GM18505 (cell line): ENCODE data around the gene POLE2.
A peak's percentile ranks its signal among the peaks of the same experiment; 100 is the strongest.

Experiments used
- ATAC-seq: cut with Tn5 transposase; IDR thresholded peaks from one replicate; pipeline ENCODE4 v1.9.1; 2021; ENCODE audit not compliant: unreplicated experiment
- POLR2A ChIP-seq: IDR thresholded peaks from 4 replicates; pipeline ENCODE4 v1.6.1; 2011; ENCODE audit warnings: borderline replicate concordance; ENCODE audit not compliant: insufficient read depth, insufficient read length; ENCODE audit errors: extremely low read depth

POLE2 gene

DNA sequence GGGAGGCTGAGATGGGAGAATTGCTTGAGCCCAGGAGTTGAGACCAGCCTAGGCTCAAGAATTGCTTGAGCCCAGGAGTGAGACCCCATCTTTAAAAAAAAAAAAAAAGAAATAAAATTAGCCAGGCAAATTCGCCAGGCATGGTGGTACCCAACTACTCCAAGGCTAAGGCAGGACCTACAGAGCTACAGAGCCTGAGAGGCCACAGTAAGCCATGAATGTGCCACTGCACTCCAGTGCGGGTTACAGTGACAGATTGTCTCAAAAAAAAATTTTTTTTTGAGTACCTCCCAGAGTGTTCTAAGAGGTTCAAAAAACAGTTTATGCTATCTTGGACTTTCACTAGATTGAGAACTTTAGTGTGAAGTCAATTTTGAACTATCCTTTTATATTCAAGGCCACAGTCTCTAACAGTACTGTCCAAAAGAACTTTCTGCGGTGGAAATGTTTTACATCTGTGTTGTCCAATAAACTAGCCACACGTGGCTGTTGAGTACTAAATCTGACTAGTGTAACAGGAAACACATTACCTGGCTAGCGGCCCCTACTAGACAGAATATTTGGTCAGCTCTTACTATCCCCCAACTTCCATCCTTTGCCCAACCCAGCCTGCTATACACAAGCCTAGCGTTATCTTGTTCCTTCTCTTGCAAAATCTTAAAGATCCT lies 70.0 kb downstream of the POLE2 start:
- ATAC-seq: no peak
- no peak for TF ChIP-seq POLR2A

DNA sequence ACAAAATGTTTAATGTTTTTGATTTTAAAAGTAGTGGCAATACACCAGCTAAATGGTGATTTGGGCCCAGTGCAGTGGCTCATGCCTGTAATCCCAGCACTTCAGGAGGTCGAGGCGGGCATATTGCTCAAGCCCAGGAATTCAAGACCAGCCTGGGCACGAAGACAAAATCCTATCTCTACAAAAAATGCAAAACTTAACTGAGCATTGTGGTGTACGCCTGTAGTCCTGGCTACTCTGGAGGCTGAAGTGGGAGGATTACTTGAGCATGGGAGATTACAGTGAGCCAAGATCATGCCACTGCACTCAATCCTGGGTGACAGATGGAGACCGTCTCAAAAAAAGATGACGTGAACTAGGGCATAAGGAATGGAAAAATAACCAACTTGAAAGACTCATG lies 72.2 kb downstream of the POLE2 start:
- no peak for ATAC-seq
- no peak for TF ChIP-seq POLR2A

DNA sequence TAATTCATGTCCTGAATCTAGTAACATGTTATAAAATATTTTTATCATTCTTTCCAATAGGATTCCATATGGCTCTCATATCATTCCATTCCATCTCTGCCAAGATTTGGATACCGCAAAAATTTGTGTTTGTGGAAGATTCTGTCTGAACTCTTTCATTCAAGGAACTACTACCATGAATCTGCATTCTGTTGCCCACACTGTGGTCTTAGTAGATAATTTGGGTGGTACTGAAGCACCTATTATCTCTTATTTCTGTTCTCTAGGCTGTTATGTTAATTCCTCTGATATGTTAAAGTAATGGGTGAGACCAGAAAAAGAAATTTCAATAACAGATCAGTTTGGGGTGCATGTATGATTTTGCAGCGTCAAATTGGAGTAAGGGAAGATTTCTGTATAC lies 73.8 kb downstream of the POLE2 start:
- ATAC-seq: no peak
- no peak for TF ChIP-seq POLR2A

DNA sequence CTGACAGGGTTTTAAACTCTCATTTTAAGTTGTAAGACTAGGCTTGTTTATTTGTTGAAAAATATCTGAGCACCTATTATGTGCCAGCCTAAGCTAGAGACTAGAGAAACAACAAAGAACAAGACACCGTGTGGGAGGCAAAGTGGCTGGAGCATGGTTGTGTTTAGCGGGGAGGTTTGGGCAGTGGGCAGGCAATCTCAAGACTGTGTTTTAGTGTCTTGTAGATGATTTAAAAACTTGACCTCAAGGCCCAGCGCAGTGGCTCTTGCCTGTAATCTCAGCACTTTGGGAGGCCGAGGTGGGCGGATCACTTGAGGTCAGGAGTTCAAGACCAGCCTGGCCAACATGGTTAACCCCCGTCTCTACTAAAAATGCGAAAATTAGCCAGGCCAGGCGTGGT lies 75.3 kb downstream of the POLE2 start:
- no peak for ATAC-seq
- no peak for TF ChIP-seq POLR2A

DNA sequence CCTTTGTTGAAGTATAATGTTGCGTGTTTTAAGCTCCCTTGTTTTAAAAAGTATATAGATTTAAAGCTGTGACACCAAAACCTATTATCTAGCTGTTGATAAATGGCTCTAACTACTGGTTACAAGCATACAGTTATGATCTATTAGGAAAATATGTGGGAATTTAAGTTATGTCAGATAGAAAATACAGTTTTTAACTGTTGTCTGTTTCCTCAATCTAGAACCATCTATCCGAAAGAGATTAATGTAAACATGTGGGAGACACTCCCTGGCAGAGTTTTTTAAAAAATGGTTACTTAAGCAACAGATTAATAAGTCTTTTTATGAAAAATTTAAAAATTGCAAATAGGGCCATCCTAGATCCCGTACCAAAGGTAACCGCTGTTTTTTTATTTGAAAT lies 75.8 kb downstream of the POLE2 start:
- TF ChIP-seq POLR2A: no peak
- no peak for ATAC-seq

DNA sequence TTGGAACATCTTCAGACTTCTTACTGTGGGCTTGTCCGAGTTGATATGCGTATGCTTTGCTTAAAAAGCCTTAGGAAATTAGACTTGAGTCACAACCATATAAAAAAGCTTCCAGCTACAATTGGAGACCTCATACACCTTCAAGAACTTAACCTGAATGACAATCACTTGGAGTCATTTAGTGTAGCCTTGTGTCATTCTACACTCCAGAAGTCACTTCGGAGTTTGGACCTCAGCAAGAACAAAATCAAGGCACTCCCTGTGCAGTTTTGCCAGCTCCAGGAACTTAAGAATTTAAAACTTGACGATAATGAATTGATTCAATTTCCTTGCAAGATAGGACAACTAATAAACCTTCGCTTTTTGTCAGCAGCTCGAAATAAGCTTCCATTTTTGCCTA lies 80.4 kb downstream of the POLE2 start:
- ATAC-seq: no peak
- TF ChIP-seq POLR2A: no peak

DNA sequence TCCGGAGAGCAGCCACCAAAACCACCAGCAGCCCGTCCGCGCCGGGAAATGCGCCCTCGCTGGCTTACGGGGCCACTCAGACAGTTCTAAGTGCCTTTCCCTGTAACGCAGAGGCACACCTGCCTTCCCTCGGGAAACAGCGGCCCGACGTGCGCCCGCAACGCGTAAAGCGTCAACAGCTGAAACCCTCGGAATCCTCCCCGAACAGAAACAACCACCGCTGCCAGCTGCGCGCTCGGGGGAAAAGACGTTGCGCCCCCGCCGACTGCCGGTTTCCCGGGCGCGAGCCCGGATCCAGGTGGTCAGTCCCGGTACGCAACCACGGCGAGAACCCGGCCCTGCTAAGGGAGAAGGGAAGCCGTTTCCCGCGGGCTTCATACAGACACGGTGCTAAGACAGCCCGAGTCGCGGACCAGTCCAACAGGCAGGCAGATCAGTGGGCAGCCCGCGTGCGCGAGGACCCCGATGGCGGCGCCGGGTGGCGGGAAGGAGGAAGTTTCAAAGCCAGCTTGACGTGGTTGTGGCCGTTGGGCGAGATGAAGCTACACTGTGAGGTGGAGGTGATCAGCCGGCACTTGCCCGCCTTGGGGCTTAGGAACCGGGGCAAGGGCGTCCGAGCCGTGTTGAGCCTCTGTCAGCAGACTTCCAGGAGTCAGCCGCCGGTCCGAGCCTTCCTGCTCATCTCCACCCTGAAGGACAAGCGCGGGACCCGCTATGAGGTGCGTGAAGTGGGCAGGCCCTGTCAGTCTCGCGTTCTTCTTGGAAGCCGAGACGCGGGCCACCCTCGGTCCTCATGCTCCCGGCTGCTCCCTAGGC lies 89.3 kb downstream of the POLE2 start, which contains the start of gene LRR1:
Gene LRR1, plus strand, starts transcription at position 456 of the 816 bp plus-strand sequence. Its CDS starts 81 bp downstream, at position 537.
- peak; percentile 53 for ATAC-seq
- TF ChIP-seq POLR2A: peak; percentile 87

DNA sequence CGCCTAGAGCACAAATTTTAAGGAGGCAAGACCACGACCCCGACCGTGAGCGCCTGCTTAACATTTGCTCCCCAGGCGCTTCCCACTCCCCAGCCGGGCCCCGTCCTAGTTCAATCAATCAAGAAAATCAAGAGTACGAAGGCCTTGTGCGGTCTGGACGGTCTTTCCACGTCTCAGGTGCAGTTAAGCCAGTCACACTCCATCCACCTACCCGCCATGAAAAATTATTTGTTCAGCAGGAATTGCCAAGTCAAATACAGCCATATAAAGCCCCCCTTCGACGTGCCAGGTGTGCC lies 89.9 kb downstream of the POLE2 start:
- TF ChIP-seq POLR2A: no peak
- ATAC-seq: no peak

DNA sequence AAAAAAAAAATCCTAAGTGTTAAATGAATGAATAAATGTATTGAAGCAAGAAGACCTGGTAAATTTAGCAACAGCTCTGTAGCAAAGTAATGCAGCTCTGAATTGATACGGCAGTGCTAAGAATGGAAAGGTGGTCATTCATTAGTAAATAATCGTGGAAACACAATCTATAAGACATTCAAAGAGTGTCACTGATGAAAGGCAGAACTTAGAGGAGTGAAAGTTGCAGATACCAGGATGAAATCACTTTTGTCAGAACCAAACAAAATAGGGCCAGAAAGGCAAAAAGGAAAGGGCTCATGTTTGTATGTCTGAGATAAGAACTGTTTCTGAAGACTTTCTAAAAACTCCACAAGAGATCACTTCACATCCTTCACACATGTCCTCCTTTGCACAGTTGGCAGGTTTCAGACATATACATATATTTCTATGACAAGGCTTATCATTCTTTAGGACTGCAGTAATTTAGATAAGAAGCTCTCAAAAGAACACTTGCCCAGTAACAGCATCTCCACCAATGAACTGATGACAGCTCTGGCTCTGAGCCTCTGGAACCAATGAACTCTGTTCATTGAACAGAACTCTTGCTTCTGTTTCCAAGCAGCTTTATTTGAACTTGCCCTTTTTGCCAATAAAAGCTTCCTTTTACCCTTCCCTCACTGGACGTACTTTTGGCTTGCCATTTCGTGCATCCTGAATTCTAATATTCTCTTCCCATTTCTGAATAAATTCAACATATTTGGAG lies 93.5 kb downstream of the POLE2 start:
- ATAC-seq: no peak

More for the DNA sequence above, 93.5 kb downstream of the POLE2 start:
- TF ChIP-seq POLR2A: no peak
